HCT116 (cell line): Measurements from ENCODE around the gene TUBA3C. TPM values are rescaled to one million over a fixed set of nuclear protein-coding genes. Genes with fewer than 3 reads are reported as not detected.

Source experiments
- ATAC-seq: fragments of 200-7000 bp; cut with Tn5 transposase; 2 replicates; pipeline ENCODE4 v1.9.1; 2020; ENCODE audit warnings: mild to moderate bottlenecking, moderate library complexity
- BruUV-seq: library from RNA; stranded (reverse); fragments of 400-500 nt; replicated peaks from 2 replicates; lab custom pipeline; 2021; lab: Mats Ljungman, UMichigan
- CTCF ChIA-PET: fragments of 300-600 bp; sonication (Branson Sonifier 250); formaldehyde crosslinking; loops from one replicate; lab custom pipeline; 2021; ENCODE audit warnings: antibody characterized with exemption; lab: Charles Lee
- POLR2A ChIA-PET: fragments of 300-600, 350-600 bp; sonication (Branson Sonifier 250); formaldehyde crosslinking; loops from one replicate; lab custom pipeline; 2021; ENCODE audit warnings: antibody characterized with exemption; lab: Charles Lee
- RAD21 ChIA-PET, 2 experiments: fragments of 300-600 bp; sonication (Branson Sonifier 250); formaldehyde crosslinking; loops; one replicate each; lab custom pipeline; 2023; ENCODE audit warnings: low total read pairs in 2 of 2; ENCODE audit not compliant: uncharacterized antibody in 2 of 2, unreplicated experiment in 2 of 2, low non-redundant PET in 1 of 2; lab: Charles Lee
- DNase-seq: peaks from one replicate; pipeline ENCODE4 v3.0.0-alpha.2; 2010; ENCODE audit warnings: low read depth, low spot score
- H2AFZ ChIP-seq: fragments of 200-600 bp; shearing (Covaris generic), sonication (generic); 2 replicates; pipeline ENCODE4 v1.6.1; 2017; ENCODE audit warnings: low read depth, mixed run types, mixed read lengths, antibody characterized with exemption, low read length; ENCODE audit not compliant: poor library complexity, severe bottlenecking
- H3K27ac ChIP-seq: 2 replicates; pipeline ENCODE4 v1.5.1; 2012; ENCODE audit warnings: low read depth, low read length
- H3K27me3 ChIP-seq: fragments of 200-600 bp; sonication (generic); 2 replicates; pipeline ENCODE4 v1.6.1; 2016; ENCODE audit warnings: mixed run types, low read length, mixed read lengths; ENCODE audit not compliant: insufficient read depth
- H3K36me3 ChIP-seq, 2 experiments: fragments of 200-500 bp in 1 of 2; fragments of 200-600 bp in 1 of 2; sonication (Bioruptor generic) in 1 of 2; sonication (generic) in 1 of 2; 2 replicates each; pipeline versions ENCODE4 v1.5.1 to v1.6.1; 2014 to 2016; ENCODE audit warnings: low read length in 2 of 2, inconsistent platforms in 1 of 2, mixed read lengths in 1 of 2, mixed run types in 1 of 2; ENCODE audit not compliant: insufficient read depth in 2 of 2, control insufficient read depth in 1 of 2
- H3K4me1 ChIP-seq, 2 experiments: fragments of 200-600 bp in 1 of 2; sonication (generic) in 1 of 2; 2 replicates each; pipeline versions ENCODE4 v1.5.1 to v1.6.1; 2012 to 2017; ENCODE audit warnings: low read length in 2 of 2, inconsistent platforms in 1 of 2, mild to moderate bottlenecking in 1 of 2, mixed read lengths in 1 of 2, mixed run types in 1 of 2, moderate library complexity in 1 of 2; ENCODE audit not compliant: insufficient read depth in 2 of 2, control insufficient read depth in 1 of 2
- H3K4me2 ChIP-seq: fragments of 200-600 bp; sonication (generic); 2 replicates; pipeline ENCODE4 v1.6.1; 2017; ENCODE audit warnings: mixed run types, low read length, mixed read lengths
- H3K4me3 ChIP-seq, 2 experiments: fragments of 200-600 bp in 1 of 2; sonication (generic) in 1 of 2; replicated peaks in 1 of 2; 2 replicates each; pipeline ENCODE4 v1.5.1; 2011 to 2016; ENCODE audit warnings: low read length in 2 of 2, control low read depth in 1 of 2, low read depth in 1 of 2, mild to moderate bottlenecking in 1 of 2, mixed read lengths in 1 of 2, mixed run types in 1 of 2
- H3K79me2 ChIP-seq: fragments of 200-600 bp; sonication (generic); 2 replicates; pipeline ENCODE4 v1.6.1; 2017; ENCODE audit warnings: mild to moderate bottlenecking, mixed run types, low read length, moderate library complexity, mixed read lengths; ENCODE audit not compliant: insufficient read depth
- H3K9ac ChIP-seq: fragments of 200-600 bp; sonication (generic); 2 replicates; pipeline ENCODE4 v1.6.1; 2016; ENCODE audit warnings: low read length, mixed read lengths
- H3K9me2 ChIP-seq: fragments of 200-600 bp; sonication (generic), shearing (Covaris generic); 2 replicates; pipeline ENCODE4 v1.6.1; 2017; ENCODE audit warnings: mixed run types, mild to moderate bottlenecking, moderate library complexity; ENCODE audit not compliant: insufficient read depth
- H3K9me3 ChIP-seq, 2 experiments: fragments of 200-500 bp in 1 of 2; fragments of 200-600 bp in 1 of 2; sonication (Bioruptor generic) in 1 of 2; sonication (generic) in 1 of 2; 2 replicates each; pipeline ENCODE4 v1.6.1; 2014 to 2017; ENCODE audit warnings: low read length in 2 of 2, mixed read lengths in 2 of 2, inconsistent platforms in 1 of 2, low read depth in 1 of 2, mild to moderate bottlenecking in 1 of 2, mixed run types in 1 of 2, moderate library complexity in 1 of 2; ENCODE audit not compliant: control insufficient read depth in 1 of 2, insufficient read depth in 1 of 2
- H4K20me1 ChIP-seq: fragments of 200-600 bp; sonication (generic), shearing (Covaris generic); 2 replicates; pipeline ENCODE4 v1.6.1; 2017; ENCODE audit warnings: mixed run types, mild to moderate bottlenecking, moderate library complexity; ENCODE audit not compliant: insufficient read depth
- ATF3 ChIP-seq: IDR thresholded peaks from 2 replicates; pipeline ENCODE4 v1.6.1; 2012
- CBX3 ChIP-seq: IDR thresholded peaks from 2 replicates; pipeline ENCODE4 v1.6.1; 2012; ENCODE audit warnings: low read depth
- CEBPB ChIP-seq: IDR thresholded peaks from 2 replicates; pipeline ENCODE4 v1.6.1; 2012; ENCODE audit warnings: low read depth
- CTCF ChIP-seq, 3 experiments: fragments of 200-600 bp in 1 of 3; sonication (generic) in 1 of 3; IDR thresholded peaks in 2 of 3; conservative IDR thresholded peaks in 1 of 3; 2 replicates each; pipeline ENCODE4 v1.5.1; 2012 to 2017; ENCODE audit warnings: low read depth in 2 of 3, low read length in 2 of 3, antibody characterized with exemption in 1 of 3, borderline replicate concordance in 1 of 3, control low read depth in 1 of 3, mild to moderate bottlenecking in 1 of 3, mixed read lengths in 1 of 3, mixed run types in 1 of 3, moderate library complexity in 1 of 3; ENCODE audit not compliant: insufficient read depth in 1 of 3
- EGR1 ChIP-seq: IDR thresholded peaks from 2 replicates; pipeline ENCODE4 v1.6.1; 2012; ENCODE audit warnings: low read depth
- EZH2phosphoT487 ChIP-seq: fragments of 200-600 bp; IDR thresholded peaks from 2 replicates; pipeline ENCODE4 v1.6.1; 2018; ENCODE audit warnings: antibody characterized with exemption, borderline replicate concordance
- FOSL1 ChIP-seq: IDR thresholded peaks from 2 replicates; pipeline ENCODE4 v1.6.1; 2012; ENCODE audit warnings: low read depth
- JUND ChIP-seq: IDR thresholded peaks from 2 replicates; pipeline ENCODE4 v1.6.1; 2012
- POLR2A ChIP-seq: IDR thresholded peaks from 2 replicates; pipeline ENCODE4 v1.7.0; 2011; ENCODE audit warnings: borderline replicate concordance; ENCODE audit not compliant: insufficient read depth, insufficient read length; ENCODE audit errors: extremely low read depth
- RAD21 ChIP-seq: IDR thresholded peaks from 2 replicates; pipeline ENCODE4 v1.6.1; 2012; ENCODE audit warnings: low read depth, mild to moderate bottlenecking
- REST ChIP-seq: IDR thresholded peaks from 2 replicates; pipeline ENCODE4 v1.6.1; 2012; ENCODE audit warnings: low read depth
- SIN3A ChIP-seq: IDR thresholded peaks from 2 replicates; pipeline ENCODE4 v1.6.1; 2012; ENCODE audit warnings: low read depth
- TCF7L2 ChIP-seq: IDR thresholded peaks from 2 replicates; pipeline ENCODE4 v1.7.0; 2011; ENCODE audit warnings: borderline replicate concordance, inconsistent platforms; ENCODE audit not compliant: insufficient read depth, insufficient read length; ENCODE audit errors: extremely low read depth
- YY1 ChIP-seq: IDR thresholded peaks from 2 replicates; pipeline ENCODE4 v1.6.1; 2011; ENCODE audit warnings: low read length, low read depth, moderate library complexity, mild to moderate bottlenecking; ENCODE audit not compliant: insufficient replicate concordance; ENCODE audit errors: extremely low read depth
- ZFX ChIP-seq: fragments of 450-650 bp; IDR thresholded peaks from 2 replicates; pipeline ENCODE4 v1.6.1; 2017
- ZNF274 ChIP-seq: fragments of 200-500 bp; sonication (Bioruptor generic); IDR thresholded peaks from 2 replicates; pipeline ENCODE4 v1.6.1; 2014; ENCODE audit warnings: mild to moderate bottlenecking, low read depth, low read length, inconsistent platforms
- intact Hi-C: fragments of 100-400 bp; cut with micrococcal nuclease; formaldehyde crosslinking; loops from 2 replicates; pipeline ENCODE4 v1.10.0; 2022
- total RNA-seq: library from RNA; stranded (reverse); gene quantifications from one replicate; pipeline ENCODE4 v1.2.1, GENCODE V29; 2021; ENCODE audit not compliant: unreplicated experiment

The TUBA3C gene
- total RNA-seq, 1 experiment from 2014 or later = not detected

DNA sequence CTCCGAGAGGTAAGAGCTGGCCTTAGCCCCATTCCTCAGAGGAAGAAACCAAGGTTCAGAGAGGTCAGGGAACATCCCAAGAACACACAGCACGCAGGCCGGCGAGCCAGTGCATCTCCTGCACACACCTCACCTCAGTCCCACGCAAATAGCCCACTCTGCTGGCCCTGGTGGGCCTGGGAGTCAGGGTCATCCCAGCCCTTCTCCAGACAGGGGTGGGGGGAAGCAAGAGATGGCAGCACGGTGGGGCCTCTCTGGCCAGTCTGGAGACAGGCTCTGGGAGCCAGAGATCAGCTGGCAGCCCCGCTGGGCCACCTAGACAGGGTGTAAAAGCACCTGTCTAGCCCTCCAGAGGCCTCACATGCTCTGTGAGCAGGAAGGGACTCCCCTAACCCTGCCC is 26.8 kb downstream of the TUBA3C start:
- Histone ChIP-seq H4K20me1 (no peaks in the 10 kb centered on the region), H3K27me3 (no peaks in the 10 kb centered on the region), H3K4me3 (no peak overlapping the region), H3K4me1 (no peaks in the 10 kb centered on the region), H3K79me2 (no peaks in the 10 kb centered on the region), H3K9ac (no peak overlapping the region), H2AFZ (no peak overlapping the region), H3K9me2 (no peaks in the 10 kb centered on the region), H3K27ac (no peak overlapping the region), H3K4me2 (no peak overlapping the region), H3K36me3 (no peaks in the 10 kb centered on the region), H3K9me3 (peaks cover 0 to 28% of the 10 kb centered on the region in 2 experiments; a peak in 2 of 4 replicates)
- BruUV-seq = no TSS peak
- POLR2A ChIA-PET = no interaction called here
- DNase-seq (no peak), ATAC-seq (no peak)
- RAD21 ChIA-PET = no interaction called here
- intact Hi-C loops = no loop called here
- CTCF ChIA-PET = no interaction called here
- no peak for TF ChIP-seq RAD21
- TF ChIP-seq JUND = no peak
- TF ChIP-seq CEBPB = no peak
- no peak for TF ChIP-seq CTCF (IDR thresholded peaks at IDR 0.05 in 2 of 3, conservative IDR thresholded peaks at IDR 0.05 in 1 of 3; ENCODE audit: borderline replicate concordance in 1 of 3, insufficient read depth in 1 of 3, low read depth in 2 of 3, low read length in 2 of 3)
- no peak for TF ChIP-seq REST
- no peak for TF ChIP-seq YY1
- TF ChIP-seq ATF3 = no peak
- TF ChIP-seq SIN3A = no peak
- TF ChIP-seq ZFX = no peak
- no peak for TF ChIP-seq EZH2phosphoT487
- no peak for TF ChIP-seq TCF7L2
- no peak for TF ChIP-seq ZNF274
- no peak for TF ChIP-seq FOSL1
- no peak for TF ChIP-seq EGR1
- no peak for TF ChIP-seq CBX3
- TF ChIP-seq POLR2A = no peak
